IMR-90 (cell line): Measurements from ENCODE around the gene DLAT. TPM values are rescaled to one million over a fixed set of nuclear protein-coding genes. Genes with fewer than 3 reads are reported as not detected.

Source experiments
- ATAC-seq: fragments of 200-7000 bp; cut with Tn5 transposase; 2 replicates; pipeline ENCODE4 v1.9.1; 2020; ENCODE audit warnings: low read depth, mild to moderate bottlenecking, moderate library complexity
- BruUV-seq: library from RNA; stranded (reverse); fragments of 400-500 nt; replicated peaks from 2 replicates; lab custom pipeline; 2021; lab: Mats Ljungman, UMichigan
- CTCF ChIA-PET: fragments of 300-600 bp; formaldehyde crosslinking; extraction: SDS; loops from one replicate; lab custom pipeline; 2021; ENCODE audit warnings: antibody characterized with exemption; lab: Yijun Ruan, JAX
- POLR2A ChIA-PET: fragments of 300-600 bp; sonication (Branson Sonifier 250); formaldehyde crosslinking; loops from one replicate; lab custom pipeline; 2022; ENCODE audit warnings: antibody characterized with exemption; ENCODE audit not compliant: unreplicated experiment; lab: Charles Lee
- DNase-seq: peaks from one replicate; pipeline ENCODE4 v3.0.0; 2013
- H2AFZ ChIP-seq: replicated peaks from 2 replicates; pipeline ENCODE3; 2013; ENCODE audit warnings: low read length, mild to moderate bottlenecking; ENCODE audit not compliant: poor library complexity
- H2AK5ac ChIP-seq: 2 replicates; pipeline ENCODE4 v1.6.1; 2013; ENCODE audit warnings: low read depth, low read length, inconsistent platforms
- H2AK9ac ChIP-seq: replicated peaks from 2 replicates; pipeline ENCODE3; 2013; ENCODE audit warnings: mild to moderate bottlenecking, low read depth, low read length, moderate library complexity; ENCODE audit not compliant: poor library complexity
- H2BK120ac ChIP-seq: 2 replicates; pipeline ENCODE4 v1.6.1; 2013; ENCODE audit warnings: low read depth, low read length, inconsistent platforms
- H2BK15ac ChIP-seq: 3 replicates; pipeline ENCODE4 v1.6.1; 2013; ENCODE audit warnings: low read depth, low read length, inconsistent platforms
- H2BK20ac ChIP-seq: 2 replicates; pipeline ENCODE4 v1.6.1; 2013; ENCODE audit warnings: low read depth, mild to moderate bottlenecking, inconsistent platforms, low read length, moderate library complexity
- H2BK5ac ChIP-seq: 2 replicates; pipeline ENCODE4 v1.6.1; 2013; ENCODE audit warnings: mild to moderate bottlenecking, low read depth, low read length, inconsistent platforms; ENCODE audit not compliant: poor library complexity, severe bottlenecking
- H3K14ac ChIP-seq: replicated peaks from 2 replicates; pipeline ENCODE4 v1.6.1; 2013; ENCODE audit warnings: low read depth, low read length, inconsistent platforms
- H3K18ac ChIP-seq: 2 replicates; pipeline ENCODE4 v1.6.1; 2013; ENCODE audit warnings: low read depth, low read length, control low read depth
- H3K23ac ChIP-seq: 2 replicates; pipeline ENCODE4 v1.6.1; 2013; ENCODE audit warnings: low read depth, low read length, inconsistent platforms
- H3K27ac ChIP-seq: 2 replicates; pipeline ENCODE4 v1.5.1; 2013; ENCODE audit warnings: mild to moderate bottlenecking, control low read depth, low read length; ENCODE audit not compliant: insufficient read depth
- H3K27me3 ChIP-seq: 2 replicates; pipeline ENCODE4 v1.6.1; 2013; ENCODE audit warnings: low read length; ENCODE audit not compliant: control insufficient read depth, insufficient read depth
- H3K36me3 ChIP-seq: 2 replicates; pipeline ENCODE4 v1.6.1; 2013; ENCODE audit warnings: low read length, mixed read lengths; ENCODE audit not compliant: control insufficient read depth, insufficient read depth
- H3K4ac ChIP-seq: 2 replicates; pipeline ENCODE4 v1.6.1; 2013; ENCODE audit warnings: low read depth, low read length, inconsistent platforms
- H3K4me1 ChIP-seq: 2 replicates; pipeline ENCODE4 v1.6.1; 2013; ENCODE audit warnings: low read length, mixed read lengths; ENCODE audit not compliant: control insufficient read depth, insufficient read depth
- H3K4me2 ChIP-seq: 2 replicates; pipeline ENCODE4 v1.6.1; 2013; ENCODE audit warnings: low read depth, mild to moderate bottlenecking, control low read depth, low read length, moderate library complexity
- H3K4me3 ChIP-seq: 2 replicates; pipeline ENCODE4 v1.5.1; 2013; ENCODE audit warnings: low read depth, mild to moderate bottlenecking, control low read depth, low read length, moderate library complexity; ENCODE audit not compliant: insufficient read depth
- H3K56ac ChIP-seq: 2 replicates; pipeline ENCODE4 v1.6.1; 2013; ENCODE audit warnings: low read length, inconsistent platforms; ENCODE audit not compliant: insufficient read depth; ENCODE audit errors: extremely low read depth
- H3K79me1 ChIP-seq, 2 experiments: 2 replicates each; pipeline ENCODE4 v1.6.1; 2013; ENCODE audit warnings: low read length in 2 of 2, inconsistent platforms in 1 of 2, low read depth in 1 of 2
- H3K9ac ChIP-seq: 2 replicates; pipeline ENCODE4 v1.6.1; 2013; ENCODE audit warnings: low read depth, low read length, control low read depth
- H3K9me1 ChIP-seq: 2 replicates; pipeline ENCODE4 v1.6.1; 2013; ENCODE audit warnings: low read length, inconsistent platforms; ENCODE audit not compliant: insufficient read depth
- H3K9me3 ChIP-seq: 2 replicates; pipeline ENCODE4 v1.6.1; 2013; ENCODE audit warnings: low read length; ENCODE audit not compliant: control insufficient read depth, insufficient read depth
- H4K20me1 ChIP-seq: 2 replicates; pipeline ENCODE4 v1.6.1; 2013; ENCODE audit warnings: low read length, inconsistent platforms; ENCODE audit not compliant: insufficient read depth
- H4K5ac ChIP-seq: 2 replicates; pipeline ENCODE4 v1.6.1; 2013; ENCODE audit warnings: mild to moderate bottlenecking, low read depth, low read length, control low read depth
- H4K8ac ChIP-seq, 2 experiments: 2 replicates each; pipeline ENCODE4 v1.6.1; 2013; ENCODE audit warnings: low read depth in 2 of 2, low read length in 2 of 2, control low read depth in 1 of 2, inconsistent platforms in 1 of 2
- H4K91ac ChIP-seq: 2 replicates; pipeline ENCODE4 v1.6.1; 2013; ENCODE audit warnings: low read depth, low read length, inconsistent platforms; ENCODE audit not compliant: insufficient read depth
- BHLHE40 ChIP-seq: fragments of 150-350 bp; IDR thresholded peaks from 2 replicates; pipeline ENCODE4 v1.6.1; 2016; ENCODE audit warnings: mild to moderate bottlenecking, low read depth, low read length
- CEBPB ChIP-seq: IDR thresholded peaks from 2 replicates; pipeline ENCODE4 v1.6.1; 2012; ENCODE audit warnings: low read depth, low read length, improper control_type of control experiment
- CHD1 ChIP-seq: IDR thresholded peaks from 2 replicates; pipeline ENCODE4 v1.6.1; 2012; ENCODE audit warnings: low read depth, low read length, improper control_type of control experiment
- CTCF ChIP-seq: conservative IDR thresholded peaks from 2 replicates; pipeline ENCODE4 v1.5.1; 2012; ENCODE audit warnings: mild to moderate bottlenecking, low read depth, low read length, improper control_type of control experiment
- ELK1 ChIP-seq: fragments of 150-350 bp; IDR thresholded peaks from 2 replicates; pipeline ENCODE4 v1.6.1; 2016; ENCODE audit warnings: low read depth, mild to moderate bottlenecking, low read length, moderate library complexity, borderline replicate concordance
- FOS ChIP-seq: fragments of 150-350 bp; IDR thresholded peaks from 2 replicates; pipeline ENCODE4 v1.6.1; 2016; ENCODE audit warnings: low read depth, low read length
- MAFK ChIP-seq: IDR thresholded peaks from 2 replicates; pipeline ENCODE4 v1.6.1; 2012; ENCODE audit warnings: low read depth, low read length, improper control_type of control experiment
- MAZ ChIP-seq: IDR thresholded peaks from 2 replicates; pipeline ENCODE4 v1.6.1; 2012; ENCODE audit warnings: low read depth, mild to moderate bottlenecking, low read length, improper control_type of control experiment, moderate library complexity, borderline replicate concordance
- MXI1 ChIP-seq: IDR thresholded peaks from 2 replicates; pipeline ENCODE4 v1.6.1; 2012; ENCODE audit warnings: low read depth, mild to moderate bottlenecking, low read length, moderate library complexity, borderline replicate concordance
- NFE2L2 ChIP-seq: fragments of 150-350 bp; IDR thresholded peaks from 2 replicates; pipeline ENCODE4 v1.6.1; 2016; ENCODE audit warnings: low read depth, mild to moderate bottlenecking, low read length
- POLR2A ChIP-seq: IDR thresholded peaks from 2 replicates; pipeline ENCODE4 v1.6.1; 2012; ENCODE audit warnings: mild to moderate bottlenecking, low read depth, low read length
- RAD21 ChIP-seq: IDR thresholded peaks from 2 replicates; pipeline ENCODE4 v1.6.1; 2012; ENCODE audit warnings: low read length, improper control_type of control experiment
- RCOR1 ChIP-seq: IDR thresholded peaks from 2 replicates; pipeline ENCODE4 v1.6.1; 2012; ENCODE audit warnings: mild to moderate bottlenecking, low read length, improper control_type of control experiment; ENCODE audit not compliant: insufficient replicate concordance
- RFX5 ChIP-seq: IDR thresholded peaks from 2 replicates; pipeline ENCODE4 v1.8.0; 2012; ENCODE audit warnings: low read depth, mild to moderate bottlenecking, low read length, moderate library complexity
- SMC3 ChIP-seq: fragments of 150-350 bp; IDR thresholded peaks from 2 replicates; pipeline ENCODE4 v1.6.1; 2016; ENCODE audit warnings: low read depth, mild to moderate bottlenecking, antibody characterized with exemption, low read length, moderate library complexity
- USF2 ChIP-seq: fragments of 150-350 bp; IDR thresholded peaks from 2 replicates; pipeline ENCODE4 v1.6.1; 2017; ENCODE audit warnings: mild to moderate bottlenecking, antibody characterized with exemption, low read length, low read depth
- WGBS, 2 experiments: methylation state at CpG; one replicate each; pipeline versions ENCODE4 v1.1.5 to v1.1.7; 2013; ENCODE audit warnings: missing lambda C conversion rate in 2 of 2; ENCODE audit not compliant: insufficient read length in 1 of 2; ENCODE audit errors: extremely low coverage in 2 of 2; 5-methylcytosine and 5-hydroxymethylcytosine counted together
- dilution Hi-C: fragments of 300-500 bp; cut with HindIII; formaldehyde crosslinking; loops from one replicate; pipeline ENCODE4 v1.14.3; 2018; ENCODE audit warnings: low sequenced_read_pairs; ENCODE audit not compliant: unreplicated experiment
- in situ Hi-C: fragments of 300-500 bp; cut with MboI; formaldehyde crosslinking; loops from 3 replicates; pipeline ENCODE4 v1.14.3; 2019; ENCODE audit warnings: low sequenced_read_pairs, inconsistent platforms, mixed read lengths
- intact Hi-C: fragments of 100-400 bp; cut with micrococcal nuclease; formaldehyde crosslinking; loops from 2 replicates; pipeline ENCODE4 v1.10.0; 2022
- polyA plus RNA-seq, 3 experiments: library from polyadenylated mRNA; depleted of rRNA; stranded (reverse); fragments of >200 nt; gene quantifications; 2 replicates each; pipeline ENCODE4 v1.2.3, GENCODE V29; 2012; ENCODE audit warnings: low replicate concordance in 1 of 3
- total RNA-seq: library from RNA; depleted of rRNA; stranded (reverse); fragments of >200 nt; gene quantifications from 2 replicates; pipeline ENCODE4 v1.2.3, GENCODE V29; 2012

Gene DLAT
- total and polyA plus RNA-seq, 2 of the 4 experiments (the other 2 are of a cell fraction), result 15.5 to 27.2 TPM

GRCh38 chr11:112050721-112051120 is 25.5 kb downstream of the DLAT start:
- dilution Hi-C loops, result no loop called here

More at GRCh38 chr11:112050721-112051120, 25.5 kb downstream of the DLAT start:
- TF ChIP-seq POLR2A (no peak), RFX5 (no peak), MAZ (no peak), MXI1 (no peak), CHD1 (no peak), ELK1 (no peak), RAD21 (no peak), CEBPB (no peak), SMC3 (no peak), BHLHE40 (no peak), NFE2L2 (no peak), MAFK (no peak), CTCF (no peak), USF2 (no peak), FOS (no peak), RCOR1 (no peak)
- Histone ChIP-seq H3K56ac (no peak overlapping the region), H3K4me2 (no peak overlapping the region), H3K18ac (no peak overlapping the region), H3K4ac (no peak overlapping the region), H2AFZ (no peak overlapping the region), H3K79me1 (peaks cover 0 to 13% of the 10 kb centered on the region in 2 experiments; a peak in 3 of 4 replicates), H2BK15ac (no peak overlapping the region), H4K91ac (no peak overlapping the region), H3K23ac (no peak overlapping the region), H2BK5ac (no peak overlapping the region), H3K27ac (no peak overlapping the region), H3K36me3 (peaks cover 19% of the 10 kb centered on the region), H3K9ac (no peak overlapping the region), H4K20me1 (peaks cover 3% of the 10 kb centered on the region; the same call in 1 of the 2 replicates), H2AK9ac (no peak overlapping the region), H3K9me3 (no peaks in the 10 kb centered on the region), H3K4me3 (no peak overlapping the region), H2BK20ac (no peak overlapping the region), H2BK120ac (no peak overlapping the region), H3K27me3 (no peaks in the 10 kb centered on the region), H3K9me1 (0 out of 2 replicates have a peak, but pooled peaks cover 3% of the 10 kb centered on the region), H4K5ac (no peak overlapping the region), H3K14ac (no peak overlapping the region), H2AK5ac (no peak overlapping the region), H4K8ac (no peak overlapping the region), H3K4me1 (peaks cover 5% of the 10 kb centered on the region; the same call in 1 of the 2 replicates)
- no peak for DNase-seq
- ATAC-seq, result no peak
- WGBS, 2 experiments, result no CpG with 5 or more reads among the region's 3 CpGs
- in situ Hi-C loops, result no loop called here
- POLR2A ChIA-PET, result no interaction called here
- intact Hi-C loops, result no loop called here
- CTCF ChIA-PET, result no interaction called here
- BruUV-seq, result no TSS peak
